Astrocyte of the cerebellum (primary cell): ENCODE measurements around the gene IGFBP2.
A peak's percentile ranks its signal among the peaks of the same experiment; 100 is the strongest.
"Not testable (repeated sequence)": the region's sequence is repeated elsewhere in the genome, so short reads cannot be mapped to it uniquely, and the experiment has no call there.

ENCODE experiments used
- DNase-seq: peaks from one replicate; pipeline ENCODE4 v3.0.0-alpha.2; 2011; ENCODE audit warnings: low read depth
- H3K4me3 ChIP-seq: 2 replicates; pipeline ENCODE4 v1.5.1; 2011; ENCODE audit warnings: mild to moderate bottlenecking, low read depth, low read length, moderate library complexity
- CTCF ChIP-seq: IDR thresholded peaks from 2 replicates; pipeline ENCODE4 v1.5.1; 2012; ENCODE audit warnings: low read length, low read depth, moderate library complexity, mild to moderate bottlenecking; ENCODE audit errors: missing control alignments
- in situ Hi-C: cut with HindIII; loops from 2 replicates; pipeline ENCODE4 v1.10.0; 2017; ENCODE audit warnings: low sequenced_read_pairs

IGFBP2 gene

GRCh38 chr2:216590780-216591179 is 42.4 kb upstream of the IGFBP2 start:
- in situ Hi-C loops = no loop called here
- no peak overlapping the region for H3K4me3 ChIP-seq
- no peak for TF ChIP-seq CTCF
- DNase-seq = no peak

- TF ChIP-seq CTCF = no peak
- H3K4me3 ChIP-seq = no peak overlapping the region
- no peak for DNase-seq
- in situ Hi-C loops = no loop called here
Observed at GRCh38 chr2:216591480-216591879, 41.7 kb upstream of the IGFBP2 start.

- H3K4me3 ChIP-seq = no peak overlapping the region
- no peak for DNase-seq
- in situ Hi-C loops = no loop called here
- TF ChIP-seq CTCF = no peak
Observed at GRCh38 chr2:216594081-216594480, 39.1 kb upstream of the IGFBP2 start.

GRCh38 chr2:216596236-216596979 is 36.8 kb upstream of the IGFBP2 start:
- DNase-seq = peak; percentile 67
- no peak for TF ChIP-seq CTCF
- no peak overlapping the region for H3K4me3 ChIP-seq
- in situ Hi-C loops = no loop called here

- in situ Hi-C loops = no loop called here
- no peak overlapping the region for H3K4me3 ChIP-seq
- no peak for TF ChIP-seq CTCF
- DNase-seq = no peak
Observed at GRCh38 chr2:216596980-216597509, 36.2 kb upstream of the IGFBP2 start.

GRCh38 chr2:216597825-216598224 is 35.4 kb upstream of the IGFBP2 start:
- DNase-seq, in situ Hi-C loops, H3K4me3 ChIP-seq: not testable (repeated sequence)

GRCh38 chr2:216601632-216602409 is 31.4 kb upstream of the IGFBP2 start:
- DNase-seq = no peak
- in situ Hi-C loops = no loop called here
- TF ChIP-seq CTCF = no peak
- no peak overlapping the region for H3K4me3 ChIP-seq
